HepG2 (cell line): ENCODE results near the gene CNTFR. TPM values are rescaled to one million over a fixed set of nuclear protein-coding genes. Genes with fewer than 3 reads are reported as not detected.

ENCODE experiments used
- ATAC-seq: fragments of 200-7000 bp; cut with Tn5 transposase; 3 replicates; pipeline ENCODE4 v1.9.1; 2020; ENCODE audit warnings: mild to moderate bottlenecking, moderate library complexity
- BruUV-seq: library from RNA; stranded (reverse); fragments of 400-500 nt; replicated peaks from 2 replicates; lab custom pipeline; 2021; lab: Mats Ljungman, UMichigan
- CTCF ChIA-PET: fragments of 300-600 bp; formaldehyde crosslinking; extraction: SDS; loops from one replicate; lab custom pipeline; 2021; ENCODE audit warnings: low total read pairs, inconsistent platforms, low intra/inter-chr PET ratio; lab: Yijun Ruan, JAX
- POLR2A ChIA-PET: fragments of 350-600 bp; sonication (Branson Sonifier 250); formaldehyde crosslinking; loops from one replicate; lab custom pipeline; 2020; ENCODE audit warnings: antibody characterized with exemption, inconsistent platforms; lab: Yijun Ruan, JAX
- DNase-seq: peaks from one replicate; pipeline ENCODE4 v3.0.0-alpha.2; 2015; ENCODE audit warnings: low spot score
- FAIRE-seq: peaks from 3 replicates; lab custom pipeline; 2011; peaks lifted over from hg19 to GRCh38; lab: Jason Lieb, UNC
- H2AFZ ChIP-seq: one replicate; pipeline ENCODE4 v1.6.1; 2011; ENCODE audit warnings: low read length, inconsistent platforms
- H3K27ac ChIP-seq: fragments of 300-600 bp; 3 replicates; pipeline ENCODE4 v1.8.0; 2011; ENCODE audit warnings: mixed run types, mild to moderate bottlenecking, mixed read lengths, low read length, inconsistent platforms; ENCODE audit not compliant: insufficient read depth; ENCODE audit errors: extremely low read length
- H3K27me3 ChIP-seq, 2 experiments: fragments of 200-600 bp in 1 of 2; 2 replicates in 1 of 2; 3 replicates in 1 of 2; pipeline versions ENCODE4 v1.6.0 to v1.8.0; 2011; ENCODE audit warnings: low read length in 2 of 2, mild to moderate bottlenecking in 2 of 2, moderate library complexity in 2 of 2, inconsistent platforms in 1 of 2; ENCODE audit not compliant: insufficient read depth in 2 of 2, control insufficient read depth in 1 of 2
- H3K36me3 ChIP-seq, 2 experiments: fragments of 200-600 bp in 1 of 2; replicated peaks in 1 of 2; 2 replicates in 1 of 2; 3 replicates in 1 of 2; pipeline versions ENCODE4 v1.5.1 to v1.8.0; 2011; ENCODE audit warnings: low read length in 2 of 2, inconsistent platforms in 1 of 2; ENCODE audit not compliant: insufficient read depth in 2 of 2, control insufficient read depth in 1 of 2
- H3K4me1 ChIP-seq: 2 replicates; pipeline ENCODE4 v1.5.1; 2012; ENCODE audit warnings: low read length, inconsistent platforms; ENCODE audit not compliant: insufficient read depth
- H3K4me2 ChIP-seq: 2 replicates; pipeline ENCODE4 v1.6.0; 2011; ENCODE audit warnings: low read depth, low read length, inconsistent platforms
- H3K4me3 ChIP-seq, 3 experiments: fragments of 200-600 bp in 1 of 3; sonication (generic), shearing (Covaris generic) in 1 of 3; replicated peaks in 1 of 3; 2 replicates each; pipeline ENCODE4 v1.5.1; 2011 to 2016; ENCODE audit warnings: low read length in 3 of 3, inconsistent platforms in 2 of 3, low read depth in 2 of 3, mild to moderate bottlenecking in 2 of 3, control low read depth in 1 of 3, mixed read lengths in 1 of 3; ENCODE audit not compliant: insufficient read depth in 1 of 3
- H3K79me2 ChIP-seq: one replicate; pipeline ENCODE4 v1.6.1; 2011; ENCODE audit warnings: low read length, inconsistent platforms; ENCODE audit not compliant: insufficient read depth
- H3K9ac ChIP-seq: 2 replicates; pipeline ENCODE4 v1.6.0; 2011; ENCODE audit warnings: mild to moderate bottlenecking, low read depth, low read length, inconsistent platforms; ENCODE audit not compliant: insufficient read depth
- H3K9me3 ChIP-seq: 2 replicates; pipeline ENCODE4 v1.5.1; 2012; ENCODE audit warnings: mild to moderate bottlenecking, low read length
- H4K20me1 ChIP-seq: 2 replicates; pipeline ENCODE4 v1.6.0; 2011; ENCODE audit warnings: inconsistent platforms, mild to moderate bottlenecking, low read length, moderate library complexity; ENCODE audit not compliant: insufficient read depth
- FOXP4 ChIP-seq: sonication (generic); formaldehyde crosslinking; IDR thresholded peaks from 2 replicates; pipeline ENCODE4 v1.4.0; 2020; ENCODE audit warnings: missing genetic modification reagents
- HNRNPLL ChIP-seq: fragments of 200-400 bp; formaldehyde crosslinking; IDR thresholded peaks from 2 replicates; pipeline ENCODE4 v1.6.1; 2017; ENCODE audit warnings: mild to moderate bottlenecking, low read depth, low read length; ENCODE audit not compliant: poor library complexity, severe bottlenecking
- NFKB2 ChIP-seq: sonication (generic); formaldehyde crosslinking; IDR thresholded peaks from 2 replicates; pipeline ENCODE4 v1.4.0; 2020; ENCODE audit warnings: missing genetic modification reagents, borderline replicate concordance
- PAF1 ChIP-seq: IDR thresholded peaks from 2 replicates; pipeline ENCODE4 v1.6.1; 2016; ENCODE audit warnings: missing genetic modification reagents, missing compliant biosample characterization
- RELA ChIP-seq: sonication (generic); formaldehyde crosslinking; IDR thresholded peaks from 2 replicates; pipeline ENCODE4 v1.4.0; 2020; ENCODE audit warnings: missing genetic modification reagents
- SPEN ChIP-seq: sonication (generic); formaldehyde crosslinking; IDR thresholded peaks from 2 replicates; pipeline ENCODE4 v1.5.1; 2020; ENCODE audit warnings: low read depth, mild to moderate bottlenecking, missing genetic modification reagents
- TFAP4 ChIP-seq: sonication (generic); IDR thresholded peaks from 2 replicates; pipeline ENCODE4 v1.6.1; 2016; ENCODE audit warnings: low read depth, borderline replicate concordance
- WIZ ChIP-seq: sonication (generic); formaldehyde crosslinking; IDR thresholded peaks from 2 replicates; pipeline ENCODE4 v1.5.1; 2020; ENCODE audit warnings: mild to moderate bottlenecking, missing genetic modification reagents
- ZMYM4 ChIP-seq: sonication (generic); formaldehyde crosslinking; IDR thresholded peaks from 2 replicates; pipeline ENCODE4 v1.8.1; 2023; ENCODE audit warnings: mild to moderate bottlenecking, missing genetic modification reagents
- ZNF101 ChIP-seq: sonication (generic); formaldehyde crosslinking; IDR thresholded peaks from 2 replicates; pipeline ENCODE4 v1.4.0; 2020; ENCODE audit warnings: mild to moderate bottlenecking, low read depth, missing genetic modification reagents, borderline replicate concordance
- ZNF17 ChIP-seq: sonication (generic); formaldehyde crosslinking; IDR thresholded peaks from 2 replicates; pipeline ENCODE4 v1.5.0; 2020; ENCODE audit warnings: mild to moderate bottlenecking, missing genetic modification reagents
- ZNF280D ChIP-seq: sonication (generic); formaldehyde crosslinking; IDR thresholded peaks from 2 replicates; pipeline ENCODE4 v1.5.1; 2020; ENCODE audit warnings: mild to moderate bottlenecking, missing genetic modification reagents
- ZNF337 ChIP-seq: sonication (generic); formaldehyde crosslinking; IDR thresholded peaks from 2 replicates; pipeline ENCODE4 v1.5.1; 2020; ENCODE audit warnings: missing genetic modification reagents, low read depth, mild to moderate bottlenecking, borderline replicate concordance
- ZNF784 ChIP-seq: sonication (generic); formaldehyde crosslinking; IDR thresholded peaks from 2 replicates; pipeline ENCODE4 v1.5.1; 2020; ENCODE audit warnings: missing genetic modification reagents, mild to moderate bottlenecking, borderline replicate concordance
- WGBS: methylation state at CpG from one replicate; pipeline ENCODE4 v1.1.6; 2017; ENCODE audit warnings: low lambda C conversion rate; 5-methylcytosine and 5-hydroxymethylcytosine counted together
- in situ Hi-C: cut with HindIII; loops from 2 replicates; pipeline ENCODE4 v1.10.0; 2017; ENCODE audit warnings: low pct_unique_long_range_greater_than_20kb; ENCODE audit not compliant: extremely low pct_ligation_motif_present
- intact Hi-C: fragments of 100-400 bp; cut with micrococcal nuclease; formaldehyde crosslinking; loops from one replicate; pipeline ENCODE4 v1.10.0; 2022; ENCODE audit not compliant: unreplicated experiment
- polyA plus RNA-seq, 8 experiments: library from polyadenylated mRNA; depleted of rRNA in 3 of 8; stranded (reverse) in 7 of 8; unstranded in 1 of 8; fragments of >200 nt; fragmentation: Illumina TruSeq in 4 of 8; extraction: Trizol in 4 of 8; gene quantifications; 2 replicates each; pipeline versions ENCODE4 v1.2.1 to v1.2.3, GENCODE V29; 2011 to 2016; ENCODE audit warnings: low read depth in 4 of 8, missing spikeins in 1 of 8, mixed read lengths in 1 of 8; ENCODE audit not compliant: insufficient read depth in 1 of 8
- total RNA-seq, 5 experiments: library from RNA; depleted of rRNA; stranded (reverse); fragments of >200 nt; fragmentation: Illumina TruSeq; extraction: Trizol; gene quantifications; 2 replicates each; pipeline ENCODE4 v1.2.3, GENCODE V29; 2016; ENCODE audit warnings: low read depth in 1 of 5

Gene CNTFR
- total and polyA plus RNA-seq, 2 of the 13 experiments (the other 11 are each of a cell fraction or from before 2014, with no cell fraction given) = not detected

GRCh38 chr9:34515959-34516358 is 73.6 kb downstream of the CNTFR start:
- no peak overlapping the region for H3K4me3 ChIP-seq
- DNase-seq (no peak), FAIRE-seq (no peak), ATAC-seq (no peak)
- H3K27ac ChIP-seq = no peak overlapping the region
- H3K36me3 ChIP-seq = no peaks in the 10 kb centered on the region
- H3K4me2 ChIP-seq = no peak overlapping the region
- no peak overlapping the region for H2AFZ ChIP-seq
- peaks cover 16% of the 10 kb centered on the region for H3K4me1 ChIP-seq
- ChIA-PET POLR2A (no interaction called here), CTCF (no interaction called here)
- H3K27me3 ChIP-seq = peaks cover 4 to 23% of the 10 kb centered on the region in 2 experiments; a peak in 3 of 5 replicates
- no peaks in the 10 kb centered on the region for H3K9me3 ChIP-seq
- intact Hi-C loops = no loop called here
- 72% methylated on average over 3 of the region's 3 CpGs for WGBS
- TF ChIP-seq ZNF784 (CRISPR knock-in tag) (no peak), WIZ (no peak), SPEN (CRISPR knock-in tag) (no peak), PAF1 (CRISPR knock-in tag) (no peak), RELA (CRISPR knock-in tag) (no peak), ZNF101 (CRISPR knock-in tag) (no peak), ZMYM4 (CRISPR knock-in tag) (no peak), TFAP4 (no peak), ZNF17 (CRISPR knock-in tag) (no peak), ZNF337 (no peak), HNRNPLL (no peak), ZNF280D (CRISPR knock-in tag) (no peak), NFKB2 (CRISPR knock-in tag) (no peak), FOXP4 (CRISPR knock-in tag) (no peak)
- H3K9ac ChIP-seq = no peak overlapping the region
- H3K79me2 ChIP-seq = no peaks in the 10 kb centered on the region
- no peaks in the 10 kb centered on the region for H4K20me1 ChIP-seq
- BruUV-seq = no TSS peak
- in situ Hi-C loops = no loop called here
